HG03060 (cell line): ENCODE measurements around the gene MED13L.
"Not testable (repeated sequence)": the region's sequence is repeated elsewhere in the genome, so short reads cannot be mapped to it uniquely, and the experiment has no call there.

Source experiments
- ATAC-seq: cut with Tn5 transposase; IDR thresholded peaks from one replicate; pipeline ENCODE4 v1.9.1; 2021; ENCODE audit warnings: low read depth, moderate number of reproducible peaks; ENCODE audit not compliant: unreplicated experiment

The MED13L gene

GRCh38 chr12:116249938-116250337 lies 27.6 kb downstream of the MED13L start:
- ATAC-seq = no peak

DNA sequence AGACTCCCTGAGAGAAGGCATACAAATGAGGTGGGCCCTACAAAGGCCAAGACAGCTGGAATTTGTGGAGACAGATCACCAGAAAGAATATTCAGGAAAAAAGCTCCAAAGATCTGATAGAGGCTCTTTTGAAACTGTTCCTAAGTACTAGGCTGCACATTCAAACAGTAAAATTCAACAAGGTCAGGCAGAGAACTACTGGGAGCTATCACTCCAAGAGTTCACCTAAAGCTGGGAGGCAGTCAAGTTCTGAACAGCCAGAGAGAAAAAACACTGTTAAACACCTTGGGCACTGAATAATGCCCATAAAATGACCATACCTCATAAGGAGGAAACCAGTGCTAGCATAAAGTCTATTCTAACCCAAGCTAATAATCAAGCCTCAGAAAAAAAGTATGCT lies 28.6 kb downstream of the MED13L start:
- ATAC-seq = no peak

DNA sequence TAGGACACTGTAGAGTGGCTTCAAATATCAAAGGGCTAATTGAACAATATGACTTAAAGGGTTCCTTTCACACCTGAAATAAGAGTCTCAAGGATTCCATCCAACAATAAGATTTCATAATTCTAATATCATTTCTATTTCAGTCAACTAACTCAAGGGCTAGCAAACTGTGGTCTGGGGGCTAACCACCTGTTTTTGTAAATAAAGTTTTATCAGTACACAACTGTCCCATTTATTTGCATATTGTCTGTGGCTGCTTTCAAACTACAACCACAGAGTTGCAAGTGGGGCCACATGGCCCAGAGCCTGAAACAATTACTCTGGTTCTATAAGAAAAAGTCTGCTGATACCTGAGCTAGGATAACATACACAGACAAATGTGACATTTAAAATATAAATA lies 29.1 kb downstream of the MED13L start:
- no peak for ATAC-seq

- ATAC-seq = no peak
Measured at GRCh38 chr12:116247377-116247776, 30.1 kb downstream of the MED13L start.

DNA sequence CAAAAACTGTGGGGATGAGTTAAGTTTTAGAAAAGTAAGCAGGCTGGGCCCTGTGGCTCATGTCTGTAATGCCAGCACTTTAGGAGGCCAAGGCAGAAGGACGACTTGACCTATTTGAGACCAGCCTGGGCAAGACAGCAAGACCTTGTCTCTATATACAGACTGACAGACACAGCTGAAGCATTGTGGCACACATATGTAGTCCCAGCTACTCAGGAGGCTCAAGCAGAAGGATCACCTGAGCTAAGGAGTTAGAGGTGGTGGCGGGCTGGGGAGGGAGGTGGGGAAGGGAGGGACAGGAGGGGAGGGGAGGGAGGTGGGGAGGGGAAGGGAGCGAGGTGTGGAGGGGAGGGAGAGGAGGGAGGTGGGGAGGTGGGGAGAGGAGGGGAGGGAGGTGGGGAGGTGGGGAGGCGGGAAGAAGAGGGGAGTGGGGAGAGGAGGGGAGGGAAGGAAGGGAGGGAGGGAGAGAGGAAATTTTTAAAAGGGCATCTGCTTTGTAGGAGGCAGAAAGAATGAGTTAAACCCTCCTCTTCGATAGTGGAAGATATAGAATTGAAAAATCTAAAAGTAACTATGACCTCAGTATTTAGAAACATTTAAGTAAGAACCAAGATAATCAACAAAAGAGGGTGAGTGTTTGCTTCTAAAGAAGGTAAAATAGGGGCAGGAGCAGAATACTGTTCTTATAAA lies 30.9 kb downstream of the MED13L start:
- ATAC-seq = no peak

- no peak for ATAC-seq
Measured at GRCh38 chr12:116245189-116245588, 32.3 kb downstream of the MED13L start.

GRCh38 chr12:116244474-116245090 lies 32.9 kb downstream of the MED13L start:
- no peak for ATAC-seq

DNA sequence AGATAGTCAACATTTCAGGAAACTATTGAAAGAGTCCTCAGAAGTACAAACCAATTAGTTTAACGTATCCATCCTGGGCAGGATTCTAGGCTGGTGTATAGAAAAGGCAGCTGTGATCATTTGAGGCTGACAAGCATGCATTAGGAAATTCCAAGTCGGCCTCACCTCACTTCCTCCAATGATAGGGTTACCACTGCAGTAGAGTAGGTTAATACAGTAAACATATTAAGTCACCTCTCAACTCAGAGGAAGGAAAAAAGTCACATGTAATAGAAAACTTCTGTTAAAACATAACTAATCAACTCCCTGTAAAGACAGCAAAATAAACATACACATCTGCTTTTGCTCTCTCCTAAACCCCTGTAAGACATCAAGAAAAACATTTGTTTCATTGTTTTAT lies 33.5 kb downstream of the MED13L start:
- ATAC-seq = no peak

DNA sequence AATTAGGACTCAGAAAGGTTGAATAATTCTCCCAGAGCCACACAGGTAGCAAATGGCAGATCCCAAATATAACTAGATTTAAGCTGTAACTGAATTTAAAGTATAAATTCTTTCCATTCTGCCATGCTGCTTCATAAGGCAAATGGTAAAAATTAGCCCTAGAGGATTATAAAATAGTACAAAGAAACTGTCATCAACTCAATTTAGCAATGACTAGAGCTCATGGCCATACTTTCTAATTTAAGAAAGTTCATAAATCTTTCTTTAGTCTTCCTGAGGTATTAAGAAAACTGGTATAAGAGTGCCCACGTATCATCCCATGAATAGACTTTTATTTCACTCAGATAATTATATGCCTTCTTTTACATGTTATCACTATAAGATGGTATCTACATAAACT lies 34.8 kb downstream of the MED13L start:
- ATAC-seq = no peak

DNA sequence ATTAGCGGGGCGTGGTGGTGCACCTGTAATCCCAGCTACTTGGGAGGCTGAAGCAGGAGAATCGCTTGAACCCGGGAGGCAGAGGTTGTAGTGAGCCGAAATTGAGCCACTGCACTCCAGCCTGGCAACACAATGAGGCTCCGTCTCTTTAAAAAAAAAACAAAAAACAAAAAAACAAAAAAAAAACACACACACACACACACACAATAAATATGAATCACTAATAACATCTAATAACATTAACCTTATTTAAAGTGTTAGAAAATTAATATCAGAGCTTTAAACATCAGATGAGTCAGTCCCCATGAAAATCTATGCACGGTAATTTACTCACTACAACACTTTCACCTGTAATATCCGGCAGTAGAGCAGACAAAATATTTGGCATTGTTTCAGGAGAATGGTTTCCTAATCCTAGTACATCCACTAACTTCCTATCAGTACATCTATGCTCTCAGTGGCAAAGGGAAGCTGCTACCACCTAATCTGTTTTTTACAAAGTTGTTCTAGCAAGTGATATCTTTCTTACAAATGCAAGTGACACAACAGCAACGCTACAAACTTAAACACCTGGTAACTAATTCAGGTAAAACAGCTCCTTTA lies 36.2 kb downstream of the MED13L start:
- ATAC-seq = no peak

DNA sequence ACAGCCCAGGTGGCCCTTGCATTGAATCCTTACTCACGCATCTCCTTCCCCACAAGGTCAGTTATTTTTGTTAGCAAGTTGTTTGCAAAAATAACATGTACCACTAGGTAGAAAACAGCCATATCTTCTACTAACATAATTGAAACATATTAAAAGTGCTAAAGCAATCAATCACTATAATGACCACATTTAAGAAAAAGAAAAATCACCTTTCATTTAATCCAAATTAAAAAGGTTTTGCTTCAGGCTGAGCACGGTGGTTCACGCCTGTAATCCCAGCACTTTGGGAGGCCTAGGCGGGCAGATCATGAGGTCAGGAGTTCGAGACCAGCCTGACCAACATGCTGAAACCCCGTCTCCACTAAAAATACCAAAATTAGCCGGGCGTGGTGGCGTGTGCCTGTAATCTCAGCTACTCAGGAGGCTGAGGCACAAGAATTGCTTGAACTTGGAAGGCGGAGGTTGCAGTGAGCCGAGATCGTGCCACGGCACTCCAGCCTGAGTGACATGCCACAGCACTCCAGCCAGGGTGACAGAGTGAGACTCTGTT lies 38.8 kb downstream of the MED13L start:
- ATAC-seq = not testable (repeated sequence)

- no peak for ATAC-seq
Measured at GRCh38 chr12:116238149-116238548, 39.3 kb downstream of the MED13L start.

- no peak for ATAC-seq
Measured at GRCh38 chr12:116236976-116237375, 40.5 kb downstream of the MED13L start.

GRCh38 chr12:116236148-116236731 lies 41.3 kb downstream of the MED13L start:
- no peak for ATAC-seq

DNA sequence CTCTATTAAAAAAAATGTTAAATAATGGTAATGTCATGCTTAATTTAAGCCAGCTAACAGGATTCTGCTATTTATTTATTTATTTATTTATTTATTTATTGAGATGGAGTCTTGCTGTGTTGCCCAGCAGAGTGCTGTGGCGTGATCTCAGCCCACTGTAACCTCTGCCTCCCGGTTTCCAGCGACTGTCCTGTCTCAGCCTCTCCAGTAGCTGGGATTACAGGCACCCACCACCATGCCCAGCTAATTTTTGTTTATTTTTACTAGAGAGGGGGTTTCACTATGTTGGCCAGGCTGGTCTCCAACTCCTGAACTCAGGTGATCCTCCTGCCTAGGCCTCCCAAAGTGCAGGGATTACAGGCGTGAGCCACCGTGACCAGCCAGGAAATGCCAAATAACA lies 43.3 kb downstream of the MED13L start:
- not testable (repeated sequence) for ATAC-seq

DNA sequence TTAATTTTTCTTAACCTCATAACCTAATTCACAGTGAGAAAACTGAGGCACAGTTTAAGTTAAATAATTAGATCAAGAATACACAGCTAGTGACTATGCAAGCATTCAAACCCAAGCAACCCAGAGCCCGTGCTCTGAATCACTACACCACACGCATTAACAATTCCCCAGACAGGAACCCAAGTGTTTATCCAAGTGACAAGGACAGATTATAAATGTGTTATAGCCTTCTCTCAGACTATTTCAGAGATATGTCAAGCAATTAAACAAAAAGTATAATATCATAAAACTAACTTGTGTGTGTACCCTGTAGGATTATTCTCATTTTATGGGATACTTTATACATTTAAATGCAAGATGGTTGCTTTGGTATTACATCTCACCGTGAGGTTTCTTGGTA lies 43.8 kb downstream of the MED13L start:
- no peak for ATAC-seq

DNA sequence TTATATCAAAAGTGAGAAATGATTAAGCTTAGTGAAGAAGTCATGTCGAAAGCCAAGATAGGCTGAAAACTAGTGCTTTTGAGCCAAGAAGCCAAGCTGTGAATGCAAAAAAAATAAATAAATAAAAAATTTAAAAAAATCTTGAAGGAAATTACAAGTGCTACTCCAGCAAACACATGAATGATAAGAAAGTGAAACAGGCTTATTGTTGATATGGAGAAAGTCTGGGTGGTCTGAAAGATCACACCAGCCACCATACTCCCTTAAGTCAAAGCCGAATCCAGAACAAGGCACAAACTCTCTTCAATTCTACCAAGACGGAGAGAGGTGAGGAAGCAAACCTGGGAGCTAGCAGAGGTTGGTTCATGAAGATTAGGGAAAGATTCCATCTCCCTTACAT lies 49.7 kb downstream of the MED13L start:
- ATAC-seq = no peak

DNA sequence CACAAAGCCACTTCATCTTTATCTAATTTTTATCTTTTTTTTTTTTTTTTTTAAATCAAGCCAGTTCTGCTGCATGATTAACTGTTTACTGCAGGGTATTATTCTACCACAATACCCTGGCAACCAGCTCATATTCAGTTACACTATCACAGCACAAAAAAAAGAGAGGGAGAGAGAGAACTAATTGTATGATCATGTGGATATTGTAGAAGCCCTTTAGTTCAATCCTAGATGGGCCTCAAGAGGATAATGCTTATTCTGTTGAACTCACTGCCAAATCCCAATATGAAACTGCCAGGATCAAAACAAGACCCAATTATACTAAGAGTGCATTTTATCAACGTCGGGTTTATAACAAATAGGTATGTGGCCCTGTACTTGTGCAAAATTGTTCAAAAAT lies 51.5 kb downstream of the MED13L start:
- ATAC-seq = no peak

DNA sequence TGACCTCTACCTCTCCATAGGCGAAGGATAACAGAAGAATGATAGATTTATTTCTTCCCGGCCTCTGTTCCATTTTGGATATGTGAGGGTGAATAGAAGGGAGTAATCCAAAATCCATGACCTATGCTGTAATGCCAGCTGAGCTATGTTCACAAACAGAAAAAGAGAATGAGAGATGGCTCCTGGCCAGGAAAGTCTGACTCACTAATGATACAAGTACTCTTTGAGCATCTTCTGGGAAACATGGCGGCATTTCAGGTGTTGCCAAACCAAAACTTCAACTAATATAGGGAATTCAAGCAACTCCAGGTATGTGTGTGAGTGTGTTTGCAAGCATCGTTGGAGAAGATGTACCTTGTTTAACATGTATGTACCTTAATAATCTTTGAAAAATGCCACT lies 55.1 kb downstream of the MED13L start:
- ATAC-seq = no peak

DNA sequence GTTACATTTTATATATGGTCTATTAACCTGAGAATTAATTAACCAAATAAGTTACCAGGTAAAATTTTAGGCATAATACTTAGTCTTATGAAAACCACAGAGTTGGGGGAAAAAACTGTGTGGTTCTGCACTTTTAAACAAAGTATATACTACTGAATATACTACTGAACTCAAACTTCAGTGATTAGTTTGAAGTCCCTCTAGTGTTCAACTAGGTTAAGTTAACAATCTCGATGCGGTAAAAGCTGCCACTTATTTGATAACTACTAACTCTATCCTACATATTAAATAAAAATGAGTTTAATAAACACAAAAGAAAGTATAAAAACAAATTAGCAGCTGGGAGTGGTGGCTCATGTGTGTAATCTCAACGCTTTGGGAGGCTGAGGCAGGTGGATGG lies 56.7 kb downstream of the MED13L start:
- no peak for ATAC-seq

GRCh38 chr12:116217045-116217735 lies 60.3 kb downstream of the MED13L start:
- no peak for ATAC-seq
